ENCODE results near the gene CDKN1B. TPM values are rescaled to one million over a fixed set of nuclear protein-coding genes. Genes with fewer than 3 reads are reported as not detected.

The CDKN1B gene
- total RNA-seq, 1 donor from 2014 or later, result 34.0 TPM

GRCh38 chr12:12715128-12715458 is 2.1 kb upstream of the CDKN1B start:
- Histone ChIP-seq H3K36me3 (ENCODE audit: control insufficient read depth, insufficient read depth, low read length) (peaks cover 3% of the 10 kb centered on the region), H3K4me3 (ENCODE audit: low read depth, low read length) (no peak overlapping the region), H3K27me3 (ENCODE audit: control insufficient read depth, insufficient read depth, low read length) (no peaks in the 10 kb centered on the region)
- no peak for TF ChIP-seq CTCF (IDR thresholded peaks at IDR 0.05; ENCODE audit: insufficient read depth, low read length, severe bottlenecking)
- FAIRE-seq (no peak), DNase-seq (ENCODE audit: low read depth) (peak; percentile 7)

GRCh38 chr12:12715459-12716150 is 1.6 kb upstream of the CDKN1B start:
- Histone ChIP-seq H3K27me3 (ENCODE audit: control insufficient read depth, insufficient read depth, low read length) (no peaks in the 10 kb centered on the region), H3K4me3 (ENCODE audit: low read depth, low read length) (peak overlapping the region; percentile 70), H3K36me3 (ENCODE audit: control insufficient read depth, insufficient read depth, low read length) (peaks cover 3% of the 10 kb centered on the region)
- no peak for TF ChIP-seq CTCF (IDR thresholded peaks at IDR 0.05; ENCODE audit: insufficient read depth, low read length, severe bottlenecking)
- FAIRE-seq (no peak), DNase-seq (ENCODE audit: low read depth) (peak; percentile 13)

GRCh38 chr12:12716151-12716792 is 896 bp upstream of the CDKN1B start:
- Histone ChIP-seq H3K27me3 (ENCODE audit: control insufficient read depth, insufficient read depth, low read length) (no peaks in the 10 kb centered on the region), H3K4me3 (ENCODE audit: low read depth, low read length) (peak overlapping the region; percentile 70), H3K36me3 (ENCODE audit: control insufficient read depth, insufficient read depth, low read length) (peaks cover 3% of the 10 kb centered on the region)
- DNase-seq (ENCODE audit: low read depth) (peak; percentile 44), FAIRE-seq (no peak)
- no peak for TF ChIP-seq CTCF (IDR thresholded peaks at IDR 0.05; ENCODE audit: insufficient read depth, low read length, severe bottlenecking)

- no peak for TF ChIP-seq CTCF (IDR thresholded peaks at IDR 0.05; ENCODE audit: insufficient read depth, low read length, severe bottlenecking)
- Histone ChIP-seq H3K4me3 (ENCODE audit: low read depth, low read length) (peak overlapping the region; percentile 70), H3K36me3 (ENCODE audit: control insufficient read depth, insufficient read depth, low read length) (peaks cover 3% of the 10 kb centered on the region), H3K27me3 (ENCODE audit: control insufficient read depth, insufficient read depth, low read length) (no peaks in the 10 kb centered on the region)
- DNase-seq (ENCODE audit: low read depth), result peak; percentile 9
- no peak for FAIRE-seq
These were observed 615 bp downstream of the CDKN1B start for GRCh38 chr12:12717586-12718380.

DNA sequence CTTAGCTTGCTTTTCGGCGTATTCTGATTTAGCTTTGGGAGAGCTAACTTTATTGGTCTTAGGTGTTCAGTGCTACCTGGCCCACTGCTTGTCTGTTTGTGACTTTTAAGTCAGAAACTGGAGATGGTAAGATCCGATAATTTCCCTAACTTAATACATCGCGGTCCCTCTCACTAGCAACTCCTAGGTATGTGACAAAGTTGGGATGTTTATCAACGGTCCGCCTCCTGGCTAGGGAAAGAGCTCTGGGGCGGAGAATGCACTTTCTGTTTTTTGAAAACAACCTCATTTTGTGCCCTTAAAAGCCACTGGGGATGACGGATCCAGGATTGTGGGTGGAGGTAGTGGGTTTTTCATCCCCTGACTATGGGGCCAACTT is 1.2 kb downstream of the CDKN1B start:
- DNase-seq (ENCODE audit: low read depth), result peak; percentile 15
- TF ChIP-seq CTCF (IDR thresholded peaks at IDR 0.05; ENCODE audit: insufficient read depth, low read length, severe bottlenecking), result no peak
- FAIRE-seq, result no peak
- Histone ChIP-seq H3K27me3 (ENCODE audit: control insufficient read depth, insufficient read depth, low read length) (no peaks in the 10 kb centered on the region), H3K4me3 (ENCODE audit: low read depth, low read length) (peak overlapping the region; percentile 70), H3K36me3 (ENCODE audit: control insufficient read depth, insufficient read depth, low read length) (peaks cover 3% of the 10 kb centered on the region)
